Hematopoietic multipotent progenitor cell treated with erythropoietin and hydrocortisone succinate and interleukin-3 and kit ligand, for 17 days (in vitro differentiated cells): ENCODE measurements around the gene FRMD6.
"Not testable (repeated sequence)": the region's sequence is repeated elsewhere in the genome, so short reads cannot be mapped to it uniquely, and the experiment has no call there.

Source experiments
- DNase-seq: peaks from one replicate; pipeline ENCODE4 v3.0.0-alpha.2; 2015; ENCODE audit warnings: low spot score

Gene FRMD6

DNA sequence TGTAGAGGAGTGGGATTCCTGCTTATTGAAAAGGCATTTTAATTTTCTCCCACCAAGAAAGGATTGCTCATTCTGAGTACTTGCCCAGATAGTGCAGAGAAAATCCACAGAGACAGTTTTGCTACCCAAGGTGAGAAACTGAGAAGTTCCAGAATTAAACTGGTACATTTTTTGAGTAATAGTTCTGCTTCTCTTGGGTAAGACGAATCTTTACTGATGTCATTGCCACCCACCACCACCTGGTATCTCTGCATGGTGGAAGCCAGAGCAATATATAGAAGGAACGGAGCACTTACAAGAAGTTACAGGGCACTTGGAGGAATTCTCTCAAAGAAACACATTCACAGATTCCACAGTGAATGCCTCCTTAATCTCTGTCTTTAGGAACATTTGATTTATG lies 20.7 kb upstream of the FRMD6 start:
- no peak for DNase-seq

DNA sequence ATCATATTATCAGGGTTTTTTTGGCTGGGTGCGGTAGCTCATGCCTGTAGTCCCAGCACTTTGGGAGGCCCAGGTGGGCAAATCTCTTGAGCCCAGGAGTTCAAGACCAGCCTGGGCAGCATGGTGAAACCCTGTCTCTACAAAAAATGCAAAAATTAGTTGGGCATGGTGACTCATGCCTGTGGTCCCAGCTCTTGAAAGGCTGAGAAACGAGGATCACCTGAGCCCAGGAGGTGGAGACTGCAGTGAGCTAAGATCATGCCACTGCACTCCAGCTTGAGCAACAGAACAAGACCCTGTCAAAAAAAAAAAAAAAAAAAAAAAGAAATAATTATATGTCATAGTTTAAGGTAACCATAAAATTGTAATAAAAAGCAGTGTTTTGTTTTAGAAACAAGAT lies 18.4 kb upstream of the FRMD6 start:
- not testable (repeated sequence) for DNase-seq

DNA sequence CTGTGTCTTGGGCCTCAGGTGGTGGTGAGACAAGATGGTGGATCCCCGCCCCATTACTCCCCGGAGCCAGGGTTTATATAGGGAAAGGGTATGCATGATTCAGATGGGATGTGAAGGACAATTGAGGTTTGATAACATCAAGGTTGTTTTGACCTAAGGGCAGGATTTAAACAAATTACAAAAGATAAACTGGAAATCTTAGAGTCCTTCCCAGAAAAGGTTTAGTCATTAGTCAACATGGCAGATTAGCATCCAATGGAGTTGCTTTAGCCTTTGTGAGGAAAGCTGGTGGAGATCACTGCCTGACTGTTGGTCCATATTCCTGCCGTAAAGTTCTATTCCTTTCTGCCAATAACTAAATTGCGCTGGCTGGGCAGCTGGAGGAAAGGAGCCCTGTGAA lies 15.6 kb upstream of the FRMD6 start:
- DNase-seq, result no peak

GRCh38 chr14:51638071-51638944 lies 13.4 kb upstream of the FRMD6 start:
- no peak for DNase-seq

GRCh38 chr14:51639668-51640316 lies 11.9 kb upstream of the FRMD6 start:
- DNase-seq, result no peak

- no peak for DNase-seq
Observed at GRCh38 chr14:51643140-51643539, 8.6 kb upstream of the FRMD6 start.

- DNase-seq, result no peak
Observed at GRCh38 chr14:51644217-51644933, 7.3 kb upstream of the FRMD6 start.

DNA sequence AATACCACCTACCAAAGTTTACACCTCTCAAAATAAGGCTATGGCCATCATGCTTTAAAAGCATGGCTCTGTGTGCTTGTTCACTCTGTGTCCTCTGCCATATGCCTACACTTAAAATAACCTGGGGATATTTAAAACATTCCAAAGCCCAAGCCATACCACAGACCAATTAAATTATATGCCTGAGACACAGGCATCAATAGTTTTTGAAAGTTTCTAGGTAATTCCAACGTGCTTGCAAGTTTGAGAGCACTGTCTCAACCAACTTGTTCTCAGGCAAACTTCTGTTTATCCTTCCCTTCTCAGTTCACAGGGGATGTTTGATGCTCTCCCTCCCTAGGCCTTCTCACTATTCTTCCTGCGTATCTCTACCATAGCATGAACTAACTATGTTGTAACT lies 3.4 kb upstream of the FRMD6 start:
- no peak for DNase-seq

DNA sequence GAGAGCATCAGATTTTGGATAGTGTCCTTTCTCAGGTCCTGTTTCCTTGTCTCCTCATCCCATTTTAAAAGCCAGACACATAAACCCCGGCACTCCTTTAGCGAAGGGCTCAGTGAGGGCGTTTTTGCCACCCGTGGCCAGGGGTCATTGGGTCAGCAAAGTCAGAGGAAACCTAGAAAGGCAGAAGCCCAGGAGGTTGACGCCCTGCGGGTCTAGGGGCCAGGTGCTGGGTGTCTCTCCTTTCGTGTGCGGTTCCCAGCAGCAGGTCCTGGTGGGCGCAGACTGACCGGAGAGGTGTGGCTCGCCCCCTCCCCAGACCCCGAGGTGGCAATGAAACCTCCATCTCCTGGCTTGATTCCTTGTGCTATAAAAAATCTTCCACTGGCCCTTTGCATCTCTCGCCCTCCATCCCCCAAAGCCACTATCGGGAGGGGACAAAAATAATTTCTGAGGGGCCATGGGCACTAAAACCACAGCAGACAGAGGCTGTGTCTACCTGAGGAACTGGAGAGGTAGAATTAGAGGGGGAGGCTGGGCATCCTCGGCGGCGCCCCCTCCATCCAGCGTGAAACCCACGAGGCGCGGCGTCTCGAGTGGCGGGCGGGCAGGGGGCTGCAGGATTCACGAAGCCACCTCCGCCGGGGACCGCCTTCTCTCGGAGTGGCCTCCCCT lies 858 bp upstream of the FRMD6 start:
- no peak for DNase-seq

GRCh38 chr14:51652168-51653078 lies 713 bp downstream of the FRMD6 start:
- DNase-seq, result no peak

- DNase-seq, result no peak
Observed at GRCh38 chr14:51653079-51653774, 1.5 kb downstream of the FRMD6 start.

DNA sequence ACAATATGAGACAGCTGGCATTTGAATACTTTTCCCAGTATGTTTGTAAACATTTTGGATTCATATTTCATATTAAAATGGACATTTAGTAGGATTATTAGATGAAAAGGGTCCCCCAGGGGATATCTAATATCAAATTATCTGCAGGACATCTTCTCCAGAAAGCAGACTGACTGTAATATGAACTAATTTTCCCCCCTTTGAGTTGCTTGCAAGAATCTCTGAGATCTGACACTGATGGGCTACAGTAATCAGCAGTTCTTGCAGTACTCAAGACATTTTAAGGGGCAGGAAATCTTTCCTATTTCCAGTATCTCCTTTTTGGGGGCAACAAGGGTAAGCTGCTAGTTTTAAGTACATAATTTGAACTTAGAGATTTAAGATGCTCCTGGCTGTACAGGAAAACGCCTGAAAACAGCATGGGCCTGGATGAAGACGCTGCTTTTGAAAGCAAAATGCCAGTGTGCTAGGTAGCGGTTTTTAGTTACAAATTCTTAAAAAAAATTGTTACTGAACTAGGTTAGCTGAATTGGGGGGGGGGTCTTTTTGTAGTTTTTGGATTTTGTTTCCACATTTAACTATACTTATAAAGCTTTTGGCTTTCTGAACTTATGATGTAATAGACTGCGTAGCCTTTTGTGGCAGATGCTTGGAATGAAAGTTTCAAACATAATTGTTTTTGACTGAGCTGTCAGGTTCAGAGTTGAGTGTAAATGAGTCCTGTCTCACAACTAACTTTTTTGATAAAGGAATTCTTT lies 2.2 kb downstream of the FRMD6 start:
- DNase-seq, result no peak

DNA sequence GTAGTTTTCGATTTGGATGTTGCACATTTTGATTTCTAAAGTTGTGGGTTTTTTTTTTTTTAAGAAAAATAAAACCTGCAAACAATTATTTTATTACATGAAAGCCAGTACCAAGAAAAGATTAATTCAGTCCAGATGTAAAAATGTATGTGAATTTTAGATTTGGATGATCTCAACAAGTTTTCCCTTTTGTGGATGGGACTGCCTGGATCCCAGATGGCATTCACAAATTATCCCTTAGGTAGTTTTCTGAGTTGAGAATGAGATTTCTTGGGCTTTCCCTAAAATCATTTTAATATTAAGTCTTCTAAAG lies 2.8 kb downstream of the FRMD6 start:
- no peak for DNase-seq

GRCh38 chr14:51657762-51658161 lies 6.1 kb downstream of the FRMD6 start:
- no peak for DNase-seq

DNA sequence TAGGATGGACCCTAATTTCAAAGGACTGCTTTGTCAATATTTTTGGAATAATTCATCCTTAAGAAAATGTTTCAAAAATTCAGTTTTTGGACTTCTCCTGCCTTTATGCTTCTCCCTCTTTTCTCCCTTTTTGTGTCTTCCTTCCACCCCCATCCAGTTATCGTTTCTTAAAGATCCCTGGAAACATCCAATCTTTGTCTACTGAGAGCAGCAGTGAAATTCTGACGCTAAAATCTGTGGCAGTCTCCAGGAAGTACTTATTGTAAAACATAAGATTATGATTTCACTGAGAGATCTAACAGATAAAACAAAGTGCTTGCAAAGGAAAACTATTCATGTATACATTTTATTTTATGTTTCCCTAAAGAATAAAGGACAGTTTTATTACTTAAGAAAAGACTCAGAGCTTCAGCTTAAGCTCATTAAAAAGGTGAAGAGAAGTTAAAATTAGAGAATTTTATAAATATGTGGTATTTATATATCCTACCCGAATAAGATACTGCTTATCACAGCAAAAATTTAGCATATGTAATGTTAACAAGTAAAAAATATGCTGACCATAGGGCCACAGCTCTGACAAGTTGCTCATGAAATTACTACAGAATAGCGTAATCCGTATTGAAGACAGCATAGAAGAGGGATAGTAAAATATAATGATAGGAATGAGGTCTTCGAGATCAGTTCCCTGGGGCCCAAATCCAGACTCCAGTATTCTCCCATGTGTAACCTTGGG lies 6.9 kb downstream of the FRMD6 start:
- DNase-seq, result no peak

- no peak for DNase-seq
Observed at GRCh38 chr14:51660741-51661140, 9.0 kb downstream of the FRMD6 start.

DNA sequence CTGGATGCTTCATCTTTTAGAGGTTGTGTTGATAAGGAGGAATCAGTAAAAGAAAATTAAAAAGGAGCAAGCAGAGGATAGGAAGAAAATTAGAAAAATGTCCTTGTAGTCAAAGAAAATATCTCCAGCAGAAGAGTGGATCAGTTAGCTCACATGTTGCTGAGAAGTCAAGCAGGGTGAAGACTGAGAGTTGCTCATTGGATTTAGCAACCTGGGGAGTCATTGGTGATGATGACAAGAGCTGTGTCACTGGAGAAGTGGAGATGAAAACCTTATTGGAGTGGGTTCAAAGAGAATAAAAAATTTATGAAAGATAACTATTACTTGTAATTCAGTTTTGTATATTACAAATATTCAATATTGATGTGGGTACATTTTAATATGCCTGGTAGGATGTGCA lies 9.8 kb downstream of the FRMD6 start:
- DNase-seq, result no peak

DNA sequence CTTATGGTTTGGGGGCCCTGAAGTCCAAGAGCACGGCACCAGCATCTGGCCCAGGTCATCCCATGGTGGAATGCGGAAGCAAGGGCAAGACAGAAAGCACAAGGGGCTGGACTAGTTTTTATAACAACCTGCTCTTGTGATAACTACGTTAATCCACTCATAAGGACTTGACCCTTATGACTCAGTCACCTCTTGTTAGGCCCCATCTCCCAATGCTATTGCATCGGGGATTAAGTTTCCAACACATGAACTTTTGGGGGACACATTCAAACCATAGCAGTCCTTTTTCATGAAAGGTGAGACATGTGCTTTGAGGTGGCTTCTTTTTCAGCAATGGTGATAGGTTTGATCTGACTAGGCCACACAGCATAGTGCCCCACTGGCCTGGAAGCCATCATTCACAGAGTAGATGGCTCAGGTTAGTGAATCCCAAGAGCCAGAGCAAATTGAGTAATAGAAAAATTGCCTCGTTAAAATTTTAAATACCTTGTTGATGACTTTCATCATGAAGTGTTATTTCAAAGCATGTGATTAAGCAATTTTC lies 12.1 kb downstream of the FRMD6 start:
- DNase-seq, result no peak

DNA sequence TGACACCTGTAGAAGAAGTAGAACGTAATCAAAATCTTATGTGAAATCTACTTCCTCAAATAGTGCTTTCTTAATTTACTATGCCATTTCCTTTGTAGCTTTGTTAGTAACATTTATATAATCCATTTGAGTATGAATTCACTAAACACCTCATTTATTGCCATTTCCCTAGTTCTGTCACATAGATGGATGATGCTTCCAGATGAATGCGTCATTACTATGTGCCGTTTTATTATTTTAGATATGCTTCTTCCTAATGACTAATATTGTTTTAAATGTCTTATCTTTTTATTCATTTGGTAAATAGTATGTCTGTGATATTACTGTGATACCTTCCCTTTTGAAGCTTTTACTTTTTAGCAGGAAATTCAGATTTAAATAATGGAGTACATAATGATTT lies 14.4 kb downstream of the FRMD6 start:
- DNase-seq, result no peak
